Epithelial cell of proximal tubule (primary cell): ENCODE data around the gene SDHAF3. TPM values are rescaled to one million over a fixed set of nuclear protein-coding genes. Genes with fewer than 3 reads are reported as not detected.
A peak's percentile ranks its signal among the peaks of the same experiment; 100 is the strongest.
"Not testable (repeated sequence)": the region's sequence is repeated elsewhere in the genome, so short reads cannot be mapped to it uniquely, and the experiment has no call there.

Experiments used
- DNase-seq: peaks from one replicate; pipeline ENCODE4 v3.0.0-alpha.2; 2011; ENCODE audit warnings: low read depth
- H3K4me3 ChIP-seq: 2 replicates; pipeline ENCODE4 v1.5.1; 2011; ENCODE audit warnings: low read depth, mild to moderate bottlenecking, low read length
- CTCF ChIP-seq: conservative IDR thresholded peaks from 2 replicates; pipeline ENCODE4 v1.5.1; 2012; ENCODE audit warnings: low read depth, mild to moderate bottlenecking, low read length
- total RNA-seq: library from RNA; depleted of rRNA; stranded (reverse); fragments of >200 nt; gene quantifications from 2 replicates; pipeline ENCODE4 v1.2.3, GENCODE V29; 2015

Gene SDHAF3
- total RNA-seq: 17.8 and 26.5 TPM in 2 replicates

GRCh38 chr7:97117372-97118188, at the start of gene SDHAF3:
Gene SDHAF3, plus strand, starts transcription at chr7:97117698. Its CDS starts 26 bp downstream, at chr7:97117724.
- DNase-seq: peak; percentile 74
- H3K4me3 ChIP-seq: peak within 1 kb of the TSS; percentile 82
- TF ChIP-seq CTCF: no peak

- H3K4me3 ChIP-seq, DNase-seq: not testable (repeated sequence)
Measured at GRCh38 chr7:97072025-97072424, 45.5 kb upstream of the SDHAF3 start.

- no peak for TF ChIP-seq CTCF
- no peak overlapping the region for H3K4me3 ChIP-seq
- DNase-seq: no peak
Measured at GRCh38 chr7:97075928-97076327, 41.6 kb upstream of the SDHAF3 start.

- H3K4me3 ChIP-seq: no peak overlapping the region
- TF ChIP-seq CTCF: no peak
- DNase-seq: no peak
Measured at GRCh38 chr7:97078023-97078969, 39.2 kb upstream of the SDHAF3 start.

- DNase-seq: no peak
- no peak overlapping the region for H3K4me3 ChIP-seq
- no peak for TF ChIP-seq CTCF
Measured at GRCh38 chr7:97079300-97079699, 38.2 kb upstream of the SDHAF3 start.

GRCh38 chr7:97081521-97082300, 35.8 kb upstream of the SDHAF3 start:
- TF ChIP-seq CTCF: no peak
- no peak overlapping the region for H3K4me3 ChIP-seq
- no peak for DNase-seq
